ENCODE measurements around the gene CSPG4. TPM values are rescaled to one million over a fixed set of nuclear protein-coding genes. Genes with fewer than 3 reads are reported as not detected.

Gene CSPG4
- total and polyA plus RNA-seq, 2 of the 13 experiments (the other 11 are each of a cell fraction or from before 2014, with no cell fraction given) = 0.01 to 0.04 TPM

DNA sequence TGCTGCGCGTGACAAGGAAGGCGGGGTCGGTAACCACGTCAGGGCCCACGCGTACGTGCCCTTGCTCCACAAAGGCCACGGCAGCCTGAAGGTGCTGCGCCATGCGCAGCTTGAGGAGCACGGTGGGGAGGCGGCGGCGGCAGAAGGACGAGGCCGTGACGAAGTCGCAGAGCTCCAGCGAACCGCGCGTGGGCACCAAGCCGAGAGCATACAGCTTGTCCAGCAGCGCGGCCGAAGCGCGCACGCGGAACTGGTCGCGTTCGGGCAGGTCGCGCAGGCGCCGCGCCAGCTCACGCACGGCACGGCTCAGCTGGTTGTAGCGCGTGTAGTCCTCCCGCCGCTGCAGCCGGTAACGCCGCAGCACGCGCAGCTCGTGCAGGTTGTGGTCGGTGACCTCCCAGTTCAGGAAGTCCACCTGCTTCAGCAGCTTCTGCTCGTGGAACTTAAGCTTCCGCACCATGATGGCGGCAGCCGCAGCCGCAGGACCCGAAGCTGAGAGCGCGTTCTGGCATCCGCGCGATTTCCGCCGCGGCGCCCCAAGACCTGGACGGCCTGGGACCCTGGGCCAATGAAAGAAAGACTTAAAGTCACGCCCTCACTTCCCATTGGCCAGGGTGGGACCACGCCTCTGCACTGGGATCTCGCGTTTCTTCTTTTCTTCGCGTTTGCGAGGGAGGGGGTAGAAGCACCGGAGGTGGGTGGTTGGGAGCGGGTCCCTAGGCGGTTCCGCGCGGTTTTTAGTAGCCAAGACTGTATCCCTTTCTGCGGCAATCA is 72.8 kb downstream of the CSPG4 start, which contains the start of gene IMP3 (continued):
- TF ChIP-seq ZNF768 (CRISPR knock-in tag; IDR thresholded peaks at IDR 0.05) (peak; percentile 86), ZBTB38 (CRISPR knock-in tag; IDR thresholded peaks at IDR 0.05) (peak; percentile 73), ISL2 (CRISPR knock-in tag; IDR thresholded peaks at IDR 0.05) (peak; percentile 67; the same call in 1 of the 2 replicates), BCL6 (CRISPR knock-in tag; IDR thresholded peaks at IDR 0.05) (no peak; the same call in 1 of the 2 replicates), MATR3 (CRISPR knock-in tag; IDR thresholded peaks at IDR 0.05) (0 out of 2 replicates have a peak, but pooled peaks have one; percentile 35), ZNF563 (CRISPR knock-in tag; IDR thresholded peaks at IDR 0.05) (peak; percentile 76), IRF2 (CRISPR knock-in tag; IDR thresholded peaks at IDR 0.05) (0 out of 2 replicates have a peak, but pooled peaks have one; percentile 15), ZBTB1 (CRISPR knock-in tag; IDR thresholded peaks at IDR 0.05; ENCODE audit: borderline replicate concordance) (0 out of 2 replicates have a peak, but pooled peaks have one; percentile 48), EP300 (IDR thresholded peaks at IDR 0.05; ENCODE audit: low read depth in 2 of 2, low read length in 2 of 2) (no peak; a peak in 1 of 4 replicates), EP300 (CRISPR knock-in tag; IDR thresholded peaks at IDR 0.05; ENCODE audit: borderline replicate concordance) (peak; percentile 56; the same call in 1 of the 2 replicates), NCOA1 (CRISPR knock-in tag; IDR thresholded peaks at IDR 0.05) (peak; percentile 87; the same call in 1 of the 2 replicates), SRSF9 (IDR thresholded peaks at IDR 0.05; ENCODE audit: borderline replicate concordance, insufficient read depth, low read depth, low read length, poor library complexity, severe bottlenecking) (no peak), GPN1 (CRISPR knock-in tag; IDR thresholded peaks at IDR 0.05; ENCODE audit: borderline replicate concordance) (peak; percentile 83; the same call in 1 of the 2 replicates), TBX2 (CRISPR knock-in tag; IDR thresholded peaks at IDR 0.05; ENCODE audit: borderline replicate concordance) (peak; percentile 80), ZNF629 (CRISPR knock-in tag; conservative IDR thresholded peaks at IDR 0.05) (peak; percentile 9), ATF4 (CRISPR knock-in tag; IDR thresholded peaks at IDR 0.05) (no peak), THAP11 (CRISPR knock-in tag; IDR thresholded peaks at IDR 0.05) (peak; percentile 83; the same call in 1 of the 2 replicates), CREBL2 (CRISPR knock-in tag; IDR thresholded peaks at IDR 0.05; ENCODE audit: borderline replicate concordance) (peak; percentile 90; the same call in 1 of the 2 replicates), ZNF780A (CRISPR knock-in tag; IDR thresholded peaks at IDR 0.05) (peak; percentile 56; the same call in 1 of the 2 replicates), ZFP1 (CRISPR knock-in tag; IDR thresholded peaks at IDR 0.05) (peak; percentile 15; the same call in 1 of the 2 replicates), BHLHE40 (IDR thresholded peaks at IDR 0.05; ENCODE audit: low read length) (no peak), KMT2A (CRISPR knock-in tag; IDR thresholded peaks at IDR 0.05) (peak; percentile 90), KDM3A (CRISPR knock-in tag; IDR thresholded peaks at IDR 0.05; ENCODE audit: low read depth) (peak; percentile 60; the same call in 1 of the 2 replicates)
- TF ChIP-seq, protein P1, sequence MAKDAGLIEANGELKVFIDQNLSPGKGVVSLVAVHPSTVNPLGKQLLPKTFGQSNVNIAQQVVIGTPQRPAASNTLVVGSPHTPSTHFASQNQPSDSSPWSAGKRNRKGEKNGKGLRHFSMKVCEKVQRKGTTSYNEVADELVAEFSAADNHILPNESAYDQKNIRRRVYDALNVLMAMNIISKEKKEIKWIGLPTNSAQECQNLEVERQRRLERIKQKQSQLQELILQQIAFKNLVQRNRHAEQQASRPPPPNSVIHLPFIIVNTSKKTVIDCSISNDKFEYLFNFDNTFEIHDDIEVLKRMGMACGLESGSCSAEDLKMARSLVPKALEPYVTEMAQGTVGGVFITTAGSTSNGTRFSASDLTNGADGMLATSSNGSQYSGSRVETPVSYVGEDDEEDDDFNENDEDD (CRISPR knock-in tag; IDR thresholded peaks at IDR 0.05; ENCODE audit: borderline replicate concordance) = peak; percentile 84; the same call in 1 of the 2 replicates
- TF ChIP-seq, protein P2, sequence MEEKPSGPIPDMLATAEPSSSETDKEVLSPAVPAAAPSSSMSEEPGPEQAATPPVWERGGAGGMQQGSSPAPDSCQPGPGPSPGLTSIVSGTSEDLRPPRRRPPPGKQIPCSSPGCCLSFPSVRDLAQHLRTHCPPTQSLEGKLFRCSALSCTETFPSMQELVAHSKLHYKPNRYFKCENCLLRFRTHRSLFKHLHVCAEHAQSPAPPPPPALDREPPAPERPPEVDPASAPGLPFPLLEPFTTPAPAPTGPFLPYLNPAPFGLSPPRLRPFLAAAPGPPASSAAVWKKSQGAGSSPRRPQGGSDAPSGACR (CRISPR knock-in tag; IDR thresholded peaks at IDR 0.05) = no peak
- TF ChIP-seq, protein P3, sequence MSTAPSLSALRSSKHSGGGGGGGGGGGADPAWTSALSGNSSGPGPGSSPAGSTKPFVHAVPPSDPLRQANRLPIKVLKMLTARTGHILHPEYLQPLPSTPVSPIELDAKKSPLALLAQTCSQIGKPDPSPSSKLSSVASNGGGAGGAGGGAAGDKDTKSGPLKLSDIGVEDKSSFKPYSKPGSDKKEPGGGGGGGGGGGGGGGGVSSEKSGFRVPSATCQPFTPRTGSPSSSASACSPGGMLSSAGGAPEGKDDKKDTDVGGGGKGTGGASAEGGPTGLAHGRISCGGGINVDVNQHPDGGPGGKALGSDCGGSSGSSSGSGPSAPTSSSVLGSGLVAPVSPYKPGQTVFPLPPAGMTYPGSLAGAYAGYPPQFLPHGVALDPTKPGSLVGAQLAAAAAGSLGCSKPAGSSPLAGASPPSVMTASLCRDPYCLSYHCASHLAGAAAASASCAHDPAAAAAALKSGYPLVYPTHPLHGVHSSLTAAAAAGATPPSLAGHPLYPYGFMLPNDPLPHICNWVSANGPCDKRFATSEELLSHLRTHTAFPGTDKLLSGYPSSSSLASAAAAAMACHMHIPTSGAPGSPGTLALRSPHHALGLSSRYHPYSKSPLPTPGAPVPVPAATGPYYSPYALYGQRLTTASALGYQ (CRISPR knock-in tag; IDR thresholded peaks at IDR 0.05) = peak; percentile 78; the same call in 1 of the 2 replicates

Measured in HepG2 (cell line).